OCI-LY7 (cell line): Measurements from ENCODE around the gene MRPS10.

ENCODE experiments used
- EZH2phosphoT487 ChIP-seq: fragments of 200-600 bp; sonication (generic); IDR thresholded peaks from 2 replicates; pipeline ENCODE4 v1.6.1; 2018; ENCODE audit warnings: low read depth, borderline replicate concordance, mild to moderate bottlenecking, mixed run types, antibody characterized with exemption, low read length, moderate library complexity, mixed read lengths
- TF ChIP-seq, protein P1 (sequence below): fragments of 200-600 bp; sonication (generic); conservative IDR thresholded peaks from 2 replicates; pipeline ENCODE4 v1.5.1; 2014; ENCODE audit warnings: mild to moderate bottlenecking, antibody characterized with exemption, low read length, moderate library complexity, mixed read lengths

DNA sequence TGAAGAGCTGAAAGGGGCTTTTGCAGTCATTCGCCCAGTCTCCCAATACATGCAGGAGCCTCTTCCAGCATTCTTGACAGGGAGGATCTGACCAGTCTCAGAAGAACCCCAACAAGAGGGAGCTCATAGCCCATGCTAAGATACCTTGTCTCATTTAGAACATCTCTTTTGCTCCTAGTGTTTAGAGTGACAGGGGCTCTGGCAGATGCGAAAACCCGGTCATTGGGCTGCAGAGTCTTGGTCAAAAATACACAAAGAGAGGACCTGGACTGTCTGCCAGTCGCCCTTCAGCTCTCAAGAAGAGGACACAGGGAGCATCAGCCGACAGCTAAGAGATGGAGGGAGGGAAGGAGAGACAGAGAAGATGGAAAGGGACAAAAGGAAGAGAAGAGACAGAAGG is 23.6 kb downstream of the MRPS10 start:
- TF ChIP-seq, protein P1, sequence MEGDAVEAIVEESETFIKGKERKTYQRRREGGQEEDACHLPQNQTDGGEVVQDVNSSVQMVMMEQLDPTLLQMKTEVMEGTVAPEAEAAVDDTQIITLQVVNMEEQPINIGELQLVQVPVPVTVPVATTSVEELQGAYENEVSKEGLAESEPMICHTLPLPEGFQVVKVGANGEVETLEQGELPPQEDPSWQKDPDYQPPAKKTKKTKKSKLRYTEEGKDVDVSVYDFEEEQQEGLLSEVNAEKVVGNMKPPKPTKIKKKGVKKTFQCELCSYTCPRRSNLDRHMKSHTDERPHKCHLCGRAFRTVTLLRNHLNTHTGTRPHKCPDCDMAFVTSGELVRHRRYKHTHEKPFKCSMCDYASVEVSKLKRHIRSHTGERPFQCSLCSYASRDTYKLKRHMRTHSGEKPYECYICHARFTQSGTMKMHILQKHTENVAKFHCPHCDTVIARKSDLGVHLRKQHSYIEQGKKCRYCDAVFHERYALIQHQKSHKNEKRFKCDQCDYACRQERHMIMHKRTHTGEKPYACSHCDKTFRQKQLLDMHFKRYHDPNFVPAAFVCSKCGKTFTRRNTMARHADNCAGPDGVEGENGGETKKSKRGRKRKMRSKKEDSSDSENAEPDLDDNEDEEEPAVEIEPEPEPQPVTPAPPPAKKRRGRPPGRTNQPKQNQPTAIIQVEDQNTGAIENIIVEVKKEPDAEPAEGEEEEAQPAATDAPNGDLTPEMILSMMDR: no peak
- TF ChIP-seq EZH2phosphoT487: no peak
